HG03025 (cell line): ENCODE data around the gene SIK1.
"Not testable (repeated sequence)": the region's sequence is repeated elsewhere in the genome, so short reads cannot be mapped to it uniquely, and the experiment has no call there.

Experiments
- ATAC-seq: cut with Tn5 transposase; IDR thresholded peaks from one replicate; pipeline ENCODE4 v1.9.1; 2021; ENCODE audit warnings: mild to moderate bottlenecking, moderate library complexity; ENCODE audit not compliant: unreplicated experiment, low FRiP score

Gene SIK1

DNA sequence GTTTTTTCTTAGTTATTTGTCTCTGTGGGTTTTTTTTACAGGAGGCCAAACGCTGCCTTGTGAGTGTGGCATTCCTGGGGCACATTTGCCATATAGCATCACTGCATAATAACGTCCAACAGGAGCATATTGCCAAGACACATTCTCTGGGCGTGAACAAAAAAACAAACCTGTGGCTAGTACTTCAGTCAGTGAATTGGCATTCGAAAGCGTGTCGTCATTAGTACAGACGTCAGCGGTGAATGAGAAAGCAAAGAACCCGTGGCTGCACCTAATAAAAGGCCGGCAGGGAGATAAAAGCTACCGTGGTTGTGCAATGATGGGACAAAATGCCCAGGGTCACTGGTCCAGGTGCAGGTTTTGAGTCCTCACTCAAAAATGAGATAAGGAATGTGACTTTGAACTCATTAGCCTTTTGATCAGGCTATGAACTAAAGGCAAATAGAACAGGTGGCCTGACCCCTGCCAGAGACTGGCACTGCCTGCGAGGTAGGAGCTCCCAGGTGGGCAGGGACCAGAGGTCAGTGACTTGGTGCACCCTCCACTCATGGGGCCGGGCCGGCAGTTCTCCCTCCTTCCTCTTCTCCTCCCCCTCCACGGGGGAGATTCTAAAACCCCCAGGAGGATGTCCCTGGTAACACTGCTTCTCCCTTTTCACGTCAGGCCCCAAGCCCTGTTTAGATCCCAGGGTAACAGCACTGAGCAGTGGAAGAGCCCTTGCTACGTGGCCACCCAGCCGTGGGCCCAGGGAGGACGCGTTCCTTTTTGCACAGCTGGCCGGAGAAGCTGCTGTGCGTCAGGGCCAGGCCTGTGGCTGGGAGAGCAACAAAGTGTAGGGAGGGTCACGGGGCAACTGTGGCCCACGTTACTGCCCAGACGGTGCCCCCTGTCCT lies 14.2 kb upstream of the SIK1 start:
- ATAC-seq: not testable (repeated sequence)

DNA sequence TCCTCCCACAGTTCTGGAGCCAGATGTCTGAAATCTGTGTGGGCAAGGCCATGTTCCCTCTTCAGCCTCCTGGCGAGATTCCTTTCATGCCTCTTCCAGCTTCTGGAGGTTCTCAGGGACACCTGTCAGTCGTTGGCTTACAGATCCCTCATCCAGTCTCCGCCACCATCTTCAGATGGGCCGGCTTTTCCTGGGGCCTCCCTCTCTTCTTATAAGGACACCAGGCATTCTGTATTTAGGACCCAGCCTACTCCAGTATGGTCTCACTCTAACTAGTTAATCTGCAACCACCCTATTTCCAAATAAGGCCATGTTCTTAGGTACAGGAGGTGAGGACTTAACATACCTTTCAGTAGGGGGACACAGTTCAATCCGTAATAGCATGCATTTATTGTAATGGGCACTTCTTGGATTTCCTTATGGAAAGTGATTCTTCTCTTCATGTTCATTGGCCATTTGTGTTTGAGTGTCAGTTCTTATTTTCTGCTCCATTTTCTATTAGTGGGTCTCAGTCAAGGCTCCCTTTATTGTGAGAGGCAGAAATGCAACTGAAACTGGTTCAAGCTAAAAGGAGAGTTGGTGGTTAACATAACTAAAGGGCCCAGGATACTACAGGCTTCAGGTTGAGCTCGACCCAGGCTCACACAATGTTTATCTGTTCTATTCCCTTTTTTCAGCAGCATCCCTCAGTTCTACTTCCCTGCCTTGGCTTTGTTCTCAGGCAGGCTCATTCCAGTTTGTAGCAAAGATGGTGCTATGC lies 12.6 kb upstream of the SIK1 start:
- not testable (repeated sequence) for ATAC-seq

DNA sequence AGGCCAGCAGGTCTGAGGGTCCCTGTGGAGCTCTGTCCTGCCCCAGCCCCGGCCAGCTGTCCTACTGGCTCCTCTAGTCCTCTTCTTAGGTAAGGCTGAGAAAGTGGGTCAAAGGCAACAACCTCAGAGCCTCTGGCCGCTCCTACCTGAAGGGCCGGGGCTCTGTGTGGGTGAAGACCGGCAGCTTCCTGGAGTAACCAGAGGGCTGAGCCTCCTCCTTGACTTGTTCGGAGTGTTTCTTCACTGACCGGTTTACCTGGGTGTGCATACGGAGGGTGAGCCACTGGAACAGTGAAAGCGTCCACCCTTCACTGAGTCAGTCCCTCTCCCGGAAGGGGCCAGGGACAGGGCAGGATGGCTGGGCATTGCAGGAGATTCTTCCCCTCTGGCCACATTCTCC lies 9.3 kb upstream of the SIK1 start:
- not testable (repeated sequence) for ATAC-seq

DNA sequence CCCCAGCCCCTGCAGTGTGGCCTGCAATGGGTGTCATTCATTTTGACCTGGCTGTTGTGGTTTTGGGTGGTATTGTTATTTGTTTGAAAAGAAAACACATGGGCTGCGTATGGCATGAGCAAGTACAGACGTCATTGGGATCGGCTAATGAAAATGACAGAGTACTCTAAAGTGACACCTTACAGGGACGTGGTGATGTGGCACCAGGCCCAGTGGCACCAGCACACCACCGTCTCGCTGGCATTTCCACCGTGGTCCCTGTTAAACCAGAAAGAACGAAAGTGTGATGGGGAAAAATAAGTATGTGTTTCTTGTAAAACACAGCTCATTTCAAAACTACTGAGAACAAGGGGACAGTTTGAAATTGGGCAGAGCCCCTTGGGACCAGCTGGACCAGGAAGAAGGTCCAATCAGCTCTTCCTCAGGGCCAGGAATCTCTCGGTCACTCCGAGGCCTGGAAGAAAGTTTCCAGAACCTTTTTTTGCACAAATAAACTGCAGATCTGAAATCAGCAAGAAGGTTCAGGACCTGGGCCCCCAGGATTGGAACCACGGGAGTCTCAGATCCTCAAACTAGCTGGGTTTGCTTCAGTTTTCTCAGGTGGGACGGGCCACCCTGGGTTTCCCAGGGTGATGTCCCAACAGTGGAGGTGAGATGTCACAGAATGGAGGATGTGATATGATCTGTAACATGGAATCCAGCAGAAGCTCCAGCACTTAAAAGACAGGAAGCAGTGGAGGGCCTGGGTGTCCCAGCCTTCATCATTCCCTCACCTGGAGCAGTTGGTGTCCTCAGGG lies 6.6 kb upstream of the SIK1 start:
- not testable (repeated sequence) for ATAC-seq

DNA sequence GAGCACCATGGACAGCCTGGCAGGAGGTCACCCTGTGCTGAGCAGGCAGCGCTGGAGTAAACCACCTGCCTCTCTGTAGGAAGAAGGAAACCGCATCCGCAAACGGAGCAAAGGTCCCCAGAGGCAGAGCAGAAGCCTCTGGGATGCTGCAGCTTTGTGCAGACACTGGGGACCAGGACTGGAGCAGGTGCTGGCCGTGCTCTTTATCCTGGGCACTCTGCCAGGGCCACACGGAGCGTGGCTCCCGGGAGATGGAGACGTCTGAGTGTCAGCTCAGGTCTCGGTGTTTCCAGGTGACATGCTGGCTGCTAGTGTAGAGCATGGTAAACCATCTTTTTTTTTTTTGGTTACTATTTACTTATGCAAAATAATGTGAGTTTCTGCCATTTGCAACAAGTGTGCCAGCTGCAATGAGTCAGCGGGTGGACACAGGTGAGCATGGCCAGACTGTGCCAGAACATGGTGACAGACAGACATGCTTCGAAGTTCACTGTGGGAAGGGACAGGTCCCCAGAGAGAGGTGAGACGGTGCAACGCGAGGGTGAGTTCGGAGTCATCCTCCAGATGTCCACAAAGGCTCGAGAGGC lies 4.0 kb upstream of the SIK1 start:
- not testable (repeated sequence) for ATAC-seq

DNA sequence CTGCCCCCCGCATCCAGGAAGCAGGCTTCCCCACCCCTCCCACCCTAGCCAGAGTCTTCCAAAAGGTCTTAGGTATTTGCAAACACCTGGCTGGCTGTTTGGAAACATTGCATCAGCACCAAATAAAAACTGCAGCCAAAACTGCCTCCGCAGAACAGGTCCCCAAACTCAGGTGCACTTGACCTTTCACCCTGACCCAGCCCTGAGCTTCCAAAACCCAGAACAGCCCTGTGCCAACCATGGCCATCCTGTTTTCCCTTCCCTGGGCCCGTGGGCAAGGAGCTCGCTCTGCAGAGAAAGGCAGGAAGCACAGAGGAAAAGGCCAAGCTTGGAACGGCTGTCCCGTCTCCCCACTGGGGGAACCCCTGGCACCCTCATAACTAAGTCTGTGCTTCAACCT lies 2.0 kb upstream of the SIK1 start:
- ATAC-seq: not testable (repeated sequence)

DNA sequence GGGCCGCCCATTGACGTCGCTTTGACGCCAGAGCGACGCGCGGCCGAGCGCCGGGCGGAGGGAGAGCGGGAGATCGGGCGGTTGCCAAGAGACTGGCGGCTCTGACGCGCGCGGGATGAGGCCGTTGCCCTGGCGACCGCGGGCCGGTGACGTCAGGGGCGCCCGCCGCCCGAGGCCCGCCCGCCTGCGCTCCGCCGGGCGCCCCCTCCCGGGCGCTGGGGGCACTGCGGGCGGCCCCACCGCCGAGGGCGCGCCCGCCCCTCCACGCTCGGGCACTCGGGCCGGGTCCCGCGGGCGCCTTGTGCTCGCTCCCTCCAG lies 270 bp upstream of the SIK1 start:
- ATAC-seq: peak; percentile 76

DNA sequence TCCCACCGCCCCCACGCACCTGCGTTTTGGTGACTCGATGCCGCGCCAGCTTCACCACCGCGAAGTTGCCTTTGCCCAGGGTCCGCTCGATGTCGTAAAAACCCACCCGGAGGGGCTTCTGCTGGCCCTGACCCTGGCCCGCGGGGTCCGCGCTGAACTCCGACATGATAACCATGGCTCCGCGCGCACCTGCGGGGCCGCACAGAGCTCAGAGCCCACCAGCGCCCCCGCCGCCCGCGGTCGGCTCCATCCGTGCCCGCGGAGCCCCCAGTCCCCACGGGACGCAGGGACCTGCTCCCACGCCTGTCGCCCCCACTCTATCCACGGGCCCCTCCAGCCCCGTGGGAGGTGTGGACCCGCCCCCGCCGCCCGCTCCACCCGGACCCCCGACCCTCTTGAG lies 927 bp downstream of the SIK1 start:
- not testable (repeated sequence) for ATAC-seq

DNA sequence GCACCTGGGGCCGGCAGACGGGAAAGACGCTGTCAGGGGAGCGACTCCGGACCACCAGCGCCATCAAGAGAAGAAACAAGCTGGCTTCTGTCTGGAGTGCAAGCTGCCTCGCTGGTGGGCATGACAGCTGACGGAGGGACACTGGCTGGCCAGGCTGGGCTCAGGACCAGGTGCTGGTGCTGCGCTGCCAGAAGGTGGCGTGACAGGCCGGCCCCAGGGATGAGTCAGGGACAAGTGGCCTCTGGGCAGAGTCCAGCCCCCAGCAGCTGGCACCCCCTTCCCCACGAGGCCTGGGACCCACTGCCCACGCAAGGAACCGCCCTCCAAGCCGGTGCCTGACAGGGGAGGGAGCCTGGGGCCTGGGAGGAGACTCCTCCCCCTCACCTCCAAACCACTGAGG lies 7.5 kb downstream of the SIK1 start:
- not testable (repeated sequence) for ATAC-seq

DNA sequence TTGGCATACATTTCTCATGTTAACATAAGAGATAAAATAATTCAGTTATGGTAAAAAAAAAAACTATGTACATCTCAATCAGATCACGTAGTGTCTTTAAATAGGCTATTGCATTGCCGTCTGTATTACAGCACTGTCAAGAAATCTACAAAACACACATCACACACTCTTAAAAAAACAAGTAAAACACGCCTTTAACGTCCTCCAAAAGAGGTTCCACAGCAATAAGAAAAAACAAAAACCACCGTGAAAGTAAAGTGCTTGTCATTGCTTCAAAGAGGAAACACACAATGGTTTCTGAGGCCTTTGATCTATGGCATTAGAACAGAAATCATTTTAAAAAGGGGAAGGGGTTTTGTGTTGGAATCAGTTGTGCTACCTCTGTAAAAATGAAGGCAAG lies 12.4 kb downstream of the SIK1 start:
- ATAC-seq: not testable (repeated sequence)

DNA sequence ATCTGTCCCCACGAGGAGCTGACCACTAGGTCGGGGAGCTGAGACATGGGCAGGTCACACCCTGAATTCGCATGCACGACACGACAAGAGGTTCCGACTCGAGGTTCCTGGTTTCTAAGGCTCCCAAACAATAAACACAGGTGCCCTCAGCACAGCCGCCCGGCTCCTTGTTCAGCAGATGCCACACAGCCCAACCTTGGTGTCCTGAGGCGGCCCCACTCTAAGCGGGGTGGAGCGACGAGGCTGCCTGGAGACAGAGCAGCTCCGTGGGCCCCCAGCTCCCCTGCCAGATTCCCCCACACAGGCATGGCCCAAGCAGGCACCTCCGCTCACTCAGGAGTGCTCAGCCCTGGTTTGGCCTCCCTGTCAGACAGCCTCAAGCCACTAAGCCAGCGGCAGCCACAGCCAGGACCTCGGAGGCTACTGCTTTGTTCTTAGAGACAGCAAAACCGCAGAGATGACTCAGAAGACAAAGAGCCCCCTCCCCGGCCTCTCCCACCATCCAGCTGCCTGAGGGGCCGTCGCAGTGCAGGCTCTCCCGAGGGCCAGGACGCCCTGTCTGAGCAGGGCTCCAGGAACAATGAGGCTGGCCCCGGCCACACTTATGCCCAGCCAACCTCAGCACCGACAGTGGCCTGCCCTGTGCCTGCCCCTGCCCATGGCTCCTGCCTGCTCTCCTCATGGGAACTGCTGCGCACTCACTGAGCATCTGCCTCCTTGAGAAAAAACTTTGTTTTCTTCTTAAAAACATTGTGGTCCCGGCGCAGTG lies 14.7 kb downstream of the SIK1 start:
- not testable (repeated sequence) for ATAC-seq

DNA sequence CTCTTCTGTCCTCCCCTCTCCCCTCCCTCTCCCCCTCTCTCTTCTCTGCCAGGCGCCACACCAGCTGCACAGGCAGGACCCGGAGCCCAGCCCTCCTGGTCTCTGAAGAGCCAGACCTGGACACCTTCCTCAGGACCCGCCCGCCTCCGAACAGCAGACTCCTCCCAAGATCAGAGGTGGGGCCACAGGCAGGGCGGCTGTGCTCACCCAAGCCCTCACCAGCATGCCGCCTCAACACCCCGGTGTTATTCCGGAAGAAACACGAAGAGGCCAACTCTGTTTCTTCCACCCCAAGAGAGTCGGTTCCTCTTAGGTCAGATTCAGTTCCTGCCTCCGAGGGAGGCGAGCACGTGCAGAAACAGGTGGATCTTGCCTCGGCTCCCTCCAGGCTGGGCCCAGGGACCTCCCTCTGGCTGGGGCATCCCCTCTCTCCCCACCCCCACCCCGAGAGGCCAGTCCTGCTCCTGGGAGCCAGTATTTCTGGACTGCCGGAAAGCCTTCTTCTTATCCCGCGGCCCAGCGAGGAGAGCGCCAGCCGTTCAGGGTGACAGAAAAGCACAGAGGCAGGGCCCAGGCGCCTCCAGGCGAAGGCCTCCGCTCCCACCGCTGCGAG lies 16.4 kb downstream of the SIK1 start:
- not testable (repeated sequence) for ATAC-seq

DNA sequence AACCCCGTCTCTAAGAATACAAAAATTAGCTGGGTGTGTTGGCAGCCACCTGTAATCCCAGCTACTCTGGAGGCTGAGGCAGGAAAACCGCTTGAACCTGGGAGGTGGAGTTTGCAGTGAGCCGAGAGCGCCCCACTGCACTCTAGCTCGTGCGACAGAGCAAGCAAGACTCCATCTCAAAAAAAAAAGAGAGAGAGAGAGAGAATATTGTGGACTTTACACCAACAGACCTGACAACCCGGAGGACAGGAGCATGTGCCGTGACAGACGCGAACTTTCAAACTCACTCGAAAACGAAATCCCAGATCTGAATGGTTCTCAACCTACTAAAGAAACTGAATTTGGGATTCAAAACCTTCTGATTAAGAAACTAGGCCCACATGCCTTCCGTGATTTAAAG lies 19.8 kb downstream of the SIK1 start:
- ATAC-seq: not testable (repeated sequence)

DNA sequence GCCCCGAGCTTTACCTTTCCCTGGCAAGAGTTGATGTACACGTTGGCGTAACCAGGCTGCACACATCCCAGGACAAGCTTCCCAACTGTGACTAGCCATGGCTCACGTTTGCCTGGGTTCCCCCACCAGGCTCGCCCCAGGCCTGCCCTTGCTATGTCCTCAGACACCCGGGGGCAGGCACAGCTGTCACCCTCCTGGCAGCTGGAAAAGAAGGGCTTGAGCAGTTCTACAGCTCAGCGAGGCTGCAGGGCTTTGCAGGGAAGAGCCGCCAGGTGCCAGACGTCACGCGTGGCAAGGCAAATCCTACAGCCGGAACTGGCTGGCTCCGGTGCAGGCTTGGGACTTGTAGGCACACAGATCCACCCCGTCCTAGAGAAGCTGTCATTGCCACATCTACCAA lies 22.5 kb downstream of the SIK1 start:
- ATAC-seq: not testable (repeated sequence)

DNA sequence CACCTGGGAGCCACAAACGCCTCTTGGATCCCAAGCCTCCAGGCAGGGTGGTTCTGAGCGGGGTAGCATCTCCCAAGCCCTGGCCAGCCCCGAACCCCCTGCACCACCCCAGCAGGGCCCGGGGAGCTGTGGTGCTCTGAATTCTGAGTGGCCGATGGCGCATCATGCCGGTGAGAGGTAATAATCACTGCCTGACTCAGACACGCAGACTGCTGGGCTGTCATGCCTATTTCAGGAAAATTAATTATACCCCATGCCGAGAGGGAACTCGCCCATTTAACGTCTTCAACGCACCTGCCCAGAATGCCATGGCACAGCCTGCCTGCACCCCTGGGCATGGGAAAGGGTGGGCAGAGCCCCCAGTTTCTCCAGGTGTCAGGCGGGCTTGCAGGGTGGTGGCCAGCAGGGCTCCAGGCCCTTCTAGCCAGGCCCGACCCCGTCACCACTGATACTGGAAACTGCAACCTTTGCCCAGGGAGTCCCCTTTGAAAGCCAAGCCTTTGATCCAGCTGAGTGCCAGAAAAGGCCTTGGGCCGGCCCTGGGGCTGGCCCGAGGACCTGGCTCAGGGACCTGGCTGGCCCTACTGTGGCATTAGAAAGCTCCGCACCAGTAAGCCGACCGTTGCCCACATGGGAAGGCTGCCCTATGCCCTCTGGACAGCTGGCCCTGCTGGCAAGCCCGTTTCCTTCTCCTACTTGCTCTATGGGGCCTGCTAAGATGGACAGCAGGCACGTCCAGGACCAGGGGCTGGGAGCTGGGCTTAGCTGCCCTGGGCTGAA lies 23.1 kb downstream of the SIK1 start:
- ATAC-seq: not testable (repeated sequence)

DNA sequence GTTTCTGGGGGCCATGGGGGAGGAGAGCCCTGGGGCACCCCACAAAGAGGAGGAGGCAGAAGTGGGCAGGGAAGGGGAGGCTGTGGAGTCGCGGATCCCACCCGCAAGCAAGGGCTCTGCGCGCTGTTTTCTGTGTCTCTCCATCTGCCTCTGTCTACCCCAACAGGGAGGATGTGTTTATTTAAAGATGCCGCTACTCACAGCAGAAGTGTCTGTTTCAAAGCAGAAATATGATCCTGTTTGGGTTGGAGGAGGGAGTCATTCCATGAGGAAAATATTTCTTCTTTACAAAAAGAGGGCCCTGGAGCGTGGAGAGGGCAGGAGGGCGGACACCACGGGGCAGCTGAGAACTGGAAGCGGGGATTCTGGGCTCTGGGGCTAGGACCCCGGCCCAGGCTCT lies 25.8 kb downstream of the SIK1 start:
- not testable (repeated sequence) for ATAC-seq

DNA sequence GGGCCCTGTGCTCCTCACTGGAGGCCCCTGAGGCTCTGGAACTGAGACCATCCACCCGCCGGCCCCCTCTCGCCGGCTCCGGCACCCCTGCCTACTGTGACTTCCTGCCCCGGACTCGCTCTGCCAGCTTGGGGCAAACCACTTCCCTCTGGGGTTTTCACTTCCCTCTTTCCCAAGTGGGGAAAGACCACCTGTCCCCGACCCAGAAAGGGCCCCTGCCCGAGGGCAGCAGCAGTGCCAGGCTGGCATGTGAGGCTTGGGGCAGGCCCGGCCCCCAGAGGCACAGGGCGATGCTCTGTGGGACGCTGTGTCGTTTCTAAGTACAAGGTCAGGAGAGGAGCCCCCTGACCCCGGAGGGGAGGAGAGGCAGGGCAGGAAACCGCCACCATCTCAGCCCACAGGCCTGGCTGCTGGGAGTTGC lies 27.3 kb downstream of the SIK1 start:
- ATAC-seq: not testable (repeated sequence)

DNA sequence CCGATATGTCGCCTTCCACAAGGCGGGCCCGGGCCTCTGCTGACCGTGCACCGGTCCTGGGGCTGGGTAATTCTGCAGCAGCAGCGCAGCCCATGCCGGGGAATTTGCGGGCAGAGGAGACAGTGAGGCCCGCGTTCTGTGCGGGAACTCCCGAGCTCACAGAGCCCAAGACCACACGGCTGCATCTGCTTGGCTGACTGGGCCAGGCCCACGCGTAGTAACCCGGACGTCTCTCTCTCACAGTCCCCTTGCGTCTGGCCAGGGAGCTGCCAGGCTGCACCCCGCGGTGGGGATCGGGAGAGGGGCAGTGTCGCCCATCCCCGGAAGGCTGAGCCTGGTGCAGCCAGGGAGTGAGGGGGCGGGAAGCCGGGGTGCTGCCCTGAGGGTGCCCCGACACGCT lies 27.8 kb downstream of the SIK1 start:
- ATAC-seq: not testable (repeated sequence)

DNA sequence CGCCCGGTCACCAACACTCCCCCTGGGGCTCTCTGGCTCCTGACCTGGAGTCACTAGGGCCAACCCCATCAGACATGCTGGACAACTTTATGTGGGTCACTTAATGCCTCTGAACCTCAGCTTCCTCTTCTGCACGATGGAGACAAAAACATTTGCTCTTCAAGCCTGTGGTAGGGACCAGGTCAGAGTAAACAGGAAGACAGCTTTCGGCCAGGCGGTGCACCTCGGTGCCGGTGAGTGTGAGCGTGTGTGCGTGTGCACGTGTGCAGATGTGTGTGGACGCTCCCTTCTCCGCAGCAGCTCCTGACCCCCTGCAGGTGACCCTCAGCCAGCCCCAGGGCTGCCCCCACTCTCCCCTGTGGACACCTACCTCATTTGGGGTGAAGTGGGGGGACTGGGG lies 28.4 kb downstream of the SIK1 start:
- ATAC-seq: not testable (repeated sequence)
